Activated CD8-positive, alpha-beta memory T cell treated with anti-CD3 and anti-CD28 coated beads for 24 hours (primary cell): Measurements from ENCODE around the gene ZNF524.
A peak's percentile ranks its signal among the peaks of the same experiment; 100 is the strongest.

ENCODE experiments used
- DNase-seq: peaks from one replicate; pipeline ENCODE4 v3.0.0-alpha.2; 2020

The ZNF524 gene

DNA sequence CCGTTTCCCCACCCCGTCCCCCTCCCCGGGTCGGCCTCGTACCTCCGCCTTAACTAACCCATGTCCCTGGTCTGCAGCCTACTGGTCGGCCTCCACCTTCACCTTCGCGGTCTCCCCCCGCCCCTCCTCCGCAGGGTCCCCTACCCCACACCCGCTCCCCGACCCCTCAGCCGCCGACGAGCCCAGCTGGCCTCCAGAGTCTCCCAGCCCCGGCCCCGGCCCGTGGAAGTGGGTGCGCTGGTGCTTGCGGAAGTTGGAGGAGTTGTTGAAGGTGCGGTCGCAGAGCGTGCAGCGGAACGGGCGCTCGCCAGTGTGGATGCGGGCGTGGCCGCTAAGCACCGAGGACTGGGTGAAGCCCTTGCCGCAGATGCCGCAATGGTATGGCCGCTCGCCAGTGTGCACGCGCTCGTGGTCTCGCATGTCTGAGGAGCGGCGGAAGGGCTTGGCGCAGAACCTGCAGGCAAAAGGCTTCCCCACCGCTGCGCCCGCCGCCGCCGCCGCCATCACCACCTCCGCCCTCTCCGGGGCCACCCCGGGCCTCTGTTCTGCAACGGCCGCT is 21.7 kb downstream of the ZNF524 start:
- no peak for DNase-seq

DNA sequence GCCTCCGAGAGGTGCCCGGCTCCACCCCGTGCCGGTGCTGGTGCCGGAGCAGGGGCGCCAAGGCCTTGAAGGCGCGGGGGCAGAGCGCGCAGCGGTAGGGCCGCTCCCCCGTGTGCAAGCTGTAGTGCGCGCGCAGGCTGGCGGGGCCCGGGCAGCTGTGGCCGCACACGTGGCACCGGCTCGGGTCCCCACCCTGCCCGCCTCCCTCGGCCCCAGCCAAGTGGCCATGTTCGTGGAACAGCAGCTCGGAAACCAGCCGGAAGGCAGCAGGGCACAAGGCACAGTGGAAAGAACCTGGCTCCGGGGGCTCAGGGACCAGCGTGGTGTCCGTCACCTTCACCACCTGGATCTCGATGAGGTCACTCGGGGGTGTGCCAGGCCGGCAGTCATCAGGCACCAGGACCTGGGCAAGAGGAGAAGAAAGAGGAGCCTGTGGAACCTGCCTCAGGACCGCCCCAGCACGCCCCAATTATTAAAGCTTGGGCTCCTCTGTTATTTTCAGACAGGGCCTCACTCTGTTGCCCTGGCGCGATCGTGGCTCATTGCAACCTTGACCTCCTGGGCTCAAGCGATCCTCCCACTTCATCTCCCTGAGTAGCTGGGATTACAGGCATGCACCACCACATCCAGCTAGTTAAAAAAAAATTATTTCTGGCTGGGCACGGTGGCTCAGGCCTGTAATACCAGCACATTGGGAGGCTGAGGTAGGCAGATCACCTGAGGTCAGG is 22.3 kb downstream of the ZNF524 start:
- no peak for DNase-seq

- DNase-seq = no peak
Measured at GRCh38 chr19:55623130-55623529, 23.0 kb downstream of the ZNF524 start.

DNA sequence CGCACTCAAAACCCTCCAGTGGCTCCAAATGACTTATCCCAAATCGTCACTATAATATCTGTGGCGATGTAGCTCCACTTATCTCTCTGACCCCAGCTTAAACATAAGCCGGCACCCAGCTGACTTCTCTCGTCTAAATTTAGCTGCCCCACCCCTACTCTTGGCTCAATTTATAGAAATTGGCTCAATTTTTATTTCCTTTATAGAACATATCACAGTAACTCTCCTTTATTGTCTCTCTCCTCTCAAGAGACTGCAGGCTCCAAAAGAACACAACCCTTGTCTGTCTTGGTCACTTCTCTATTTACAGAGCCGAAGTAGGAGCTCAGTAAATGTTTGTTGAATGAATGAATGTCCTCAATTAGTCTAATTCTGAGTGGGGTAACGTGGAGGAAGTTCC is 23.5 kb downstream of the ZNF524 start:
- DNase-seq = no peak

DNA sequence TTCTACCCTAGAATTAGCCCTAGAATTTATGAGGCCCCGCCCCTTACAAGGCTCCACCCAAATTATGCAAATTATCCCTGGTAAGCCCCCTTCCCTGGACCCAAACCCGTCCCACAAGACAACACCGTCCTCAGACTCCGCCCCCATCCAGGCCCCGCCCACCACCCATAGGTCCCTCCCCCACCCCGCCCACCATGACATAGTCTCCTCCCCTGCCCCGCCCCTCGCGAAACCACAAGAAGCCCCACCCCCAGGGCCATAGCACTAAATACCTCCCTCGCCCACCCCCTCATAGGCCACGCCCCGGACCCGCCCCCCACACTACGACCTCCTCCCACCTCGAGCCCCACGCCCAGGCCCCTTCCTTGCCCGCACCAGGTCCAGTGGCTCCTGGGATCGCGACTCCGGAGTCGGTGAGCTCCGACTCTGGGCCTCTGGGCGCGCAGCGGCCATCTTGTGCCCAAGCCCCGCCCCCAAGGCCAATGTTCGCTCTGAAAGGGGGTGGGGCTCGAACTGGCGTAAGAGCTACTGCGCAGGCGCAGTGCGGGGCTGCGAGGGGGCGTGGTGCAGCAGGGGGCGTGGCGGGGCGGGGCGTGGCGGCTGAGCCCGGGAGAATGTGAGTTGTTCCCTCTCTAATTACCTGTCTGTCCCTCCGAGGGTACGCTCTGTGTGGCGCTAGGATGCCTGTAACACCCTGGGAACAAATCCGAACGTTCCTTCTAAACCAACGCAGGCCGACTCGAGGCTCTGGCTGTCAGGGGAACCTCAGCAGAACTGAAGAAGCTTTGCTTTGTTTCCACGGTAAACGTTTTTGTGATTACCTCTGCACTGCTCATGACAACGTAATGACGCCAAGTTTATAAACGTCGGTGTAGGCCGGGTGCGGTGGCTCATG is 24.3 kb downstream of the ZNF524 start, which contains the start of gene ZNF784:
TSS of gene ZNF784 (minus strand) at position 458 of the 895 bp plus-strand sequence. CDS start at position 453, 5 bp downstream.
- DNase-seq = peak; percentile 96

- no peak for DNase-seq
Measured at GRCh38 chr19:55625004-55625326, 24.9 kb downstream of the ZNF524 start.

DNA sequence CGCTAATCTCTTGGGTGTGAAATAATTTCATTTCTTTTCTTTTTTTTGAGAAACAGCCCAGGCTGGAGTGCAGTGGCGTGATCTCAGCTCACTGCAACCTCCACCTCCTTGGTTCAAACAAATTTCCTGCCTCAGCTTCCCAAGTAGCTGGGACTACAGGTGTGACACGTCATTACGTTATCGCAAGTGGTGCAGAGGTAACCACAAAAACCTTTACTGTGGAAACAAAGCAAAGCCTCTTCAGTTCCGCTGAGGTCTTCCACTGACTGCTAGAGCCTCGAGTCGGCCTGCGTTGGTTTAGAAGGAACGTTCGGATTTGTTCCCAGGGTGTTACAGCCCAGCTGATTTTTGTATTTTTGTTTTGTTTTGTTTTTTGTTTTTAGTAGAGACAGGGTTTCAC is 26.3 kb downstream of the ZNF524 start:
- DNase-seq = no peak

- peak; percentile 90 for DNase-seq
Measured at GRCh38 chr19:55632463-55632834, 32.4 kb downstream of the ZNF524 start.

- no peak for DNase-seq
Measured at GRCh38 chr19:55633861-55634260, 33.8 kb downstream of the ZNF524 start.

DNA sequence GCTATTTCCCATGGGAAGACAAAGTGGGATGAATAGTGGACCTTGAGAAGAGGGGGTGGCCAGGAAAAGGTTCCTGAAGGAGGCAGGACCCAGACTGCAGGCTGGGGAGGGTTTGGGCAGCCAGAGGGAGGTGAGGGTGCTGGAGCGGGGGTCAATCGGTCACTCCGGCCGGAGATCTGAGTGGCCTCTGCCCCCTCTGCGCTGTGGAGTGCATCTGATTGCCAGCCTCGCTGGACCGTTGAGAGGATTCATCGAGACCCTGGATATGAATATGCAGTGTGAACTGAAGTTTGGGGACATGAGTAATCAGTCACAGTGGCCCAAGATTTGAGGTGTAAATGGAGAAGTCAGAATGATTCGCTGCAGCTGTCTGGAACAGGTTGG is 35.2 kb downstream of the ZNF524 start:
- no peak for DNase-seq

DNA sequence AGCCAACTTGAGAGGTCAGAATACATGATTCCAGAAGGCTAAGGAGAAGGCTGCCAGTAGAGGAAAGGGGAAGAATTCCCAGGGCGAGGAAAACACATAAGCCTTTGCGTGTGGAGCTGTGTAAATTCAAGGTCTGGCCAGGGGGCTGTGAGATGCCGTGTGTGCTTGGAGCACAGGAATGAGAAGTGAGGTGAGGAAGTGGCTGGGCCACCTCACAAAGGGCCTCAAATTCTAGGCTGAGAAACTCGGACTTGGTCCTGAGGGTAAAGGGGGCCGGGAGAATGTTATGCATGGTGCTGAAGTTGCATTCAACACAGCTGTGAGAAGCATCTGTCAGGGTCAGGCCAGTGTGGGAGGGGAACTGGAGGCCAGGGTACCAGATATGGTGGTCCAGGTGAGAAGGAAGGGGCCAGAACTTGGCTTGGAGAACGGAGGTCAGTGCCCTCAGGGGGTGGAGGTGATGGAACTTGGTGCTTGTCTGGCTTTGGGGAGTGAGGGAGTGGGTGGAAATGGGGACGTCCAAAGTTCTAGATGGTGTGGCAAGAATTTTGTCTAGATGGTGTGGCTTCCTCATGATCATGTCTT is 35.9 kb downstream of the ZNF524 start:
- no peak for DNase-seq

- DNase-seq = no peak
Measured at GRCh38 chr19:55636723-55637122, 36.6 kb downstream of the ZNF524 start.

DNA sequence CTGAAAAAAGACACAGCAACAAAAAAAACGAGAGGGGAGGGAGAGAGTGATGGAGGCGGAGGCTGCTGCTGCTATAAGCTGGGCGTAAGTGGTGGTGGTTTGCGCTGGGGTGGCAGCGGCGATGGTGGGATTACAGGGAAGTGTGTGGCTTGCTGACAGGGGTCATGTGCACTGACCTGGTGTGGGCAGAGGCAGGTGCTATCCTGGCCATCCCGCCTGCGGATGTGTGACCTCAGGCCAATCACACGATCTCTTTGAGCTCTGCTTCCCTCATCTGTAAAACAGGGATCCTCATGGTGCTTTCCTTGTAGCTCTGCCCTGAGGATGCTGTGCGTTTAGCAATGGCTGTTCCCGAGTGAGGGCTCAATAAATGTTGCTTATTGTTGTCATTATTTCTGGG is 37.4 kb downstream of the ZNF524 start:
- DNase-seq = no peak

DNA sequence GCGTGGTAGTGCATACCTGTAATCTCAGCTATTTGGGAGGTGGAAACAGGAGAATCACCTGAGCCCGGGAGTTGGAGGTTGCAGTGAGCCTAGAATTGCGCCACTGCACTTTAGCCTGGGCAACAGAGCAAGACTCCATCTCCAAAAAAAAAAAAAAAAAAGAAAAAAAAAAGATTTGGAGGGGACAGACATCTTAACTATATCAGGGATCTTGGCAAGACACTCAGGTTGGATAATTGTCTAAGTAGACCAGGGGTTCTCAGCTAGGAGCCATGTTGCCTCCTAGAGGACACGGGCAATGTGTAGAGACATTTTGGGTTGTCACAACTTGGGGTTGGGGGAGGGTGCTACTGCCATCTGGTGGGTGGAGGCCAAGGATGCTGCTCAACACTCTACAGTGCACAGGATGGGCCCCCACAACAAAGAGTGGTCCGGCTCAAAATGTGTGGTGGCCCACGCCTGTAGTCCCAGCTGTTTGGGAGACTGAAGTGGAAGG is 38.8 kb downstream of the ZNF524 start:
- no peak for DNase-seq

GRCh38 chr19:55640043-55640576 is 40.0 kb downstream of the ZNF524 start:
- DNase-seq = peak; percentile 86

DNA sequence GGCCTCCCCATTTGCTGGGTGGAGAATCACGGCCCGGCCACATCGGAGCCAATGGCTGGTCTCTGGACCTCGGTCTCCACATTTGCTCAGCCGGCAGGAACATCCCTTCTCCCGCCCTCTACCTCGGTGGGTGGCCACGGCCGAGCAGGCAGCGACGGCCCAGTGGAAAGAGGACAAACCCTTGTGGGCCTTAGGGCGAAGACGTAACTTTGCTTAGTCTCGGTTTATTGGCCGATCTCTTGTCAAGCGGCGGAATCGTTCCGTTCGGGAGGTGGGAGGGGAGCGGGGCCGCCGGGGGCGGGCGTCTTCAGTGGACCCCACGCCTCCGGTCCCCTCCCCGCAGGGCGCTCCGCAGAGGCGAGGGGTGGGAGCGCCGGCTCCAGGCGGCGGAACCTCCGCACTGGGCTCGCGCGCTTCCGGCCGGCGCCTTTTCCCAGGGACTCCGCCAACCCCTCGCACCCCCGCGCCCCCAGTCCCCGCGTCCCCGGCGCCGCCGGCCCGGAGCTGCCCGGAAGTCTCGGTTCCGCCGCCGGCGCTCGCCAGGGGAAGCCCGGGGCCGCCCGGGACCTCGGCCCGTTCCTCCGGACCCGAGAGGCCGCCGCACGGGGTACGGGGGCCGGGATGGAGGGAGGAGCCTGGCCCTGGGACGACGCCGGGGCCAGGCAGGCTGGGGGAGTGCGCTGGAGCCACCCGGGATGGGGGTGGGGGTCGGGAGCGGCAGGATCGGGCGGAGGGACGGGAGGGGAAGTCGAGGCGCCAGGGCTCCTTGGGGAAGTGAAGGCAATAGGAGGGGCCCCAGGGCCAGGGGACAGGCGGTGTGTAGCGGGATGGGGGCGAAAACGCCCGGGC is 40.7 kb downstream of the ZNF524 start, which contains the start of gene ZNF580:
TSS of gene ZNF580 (plus strand) at position 426 of the 849 bp plus-strand sequence. CDS start 1,507 bp downstream, outside the sequence.
- DNase-seq = peak; percentile 89

GRCh38 chr19:55641426-55642152 is 41.5 kb downstream of the ZNF524 start:
- peak; percentile 84 for DNase-seq

GRCh38 chr19:55642153-55643002 is 42.3 kb downstream of the ZNF524 start:
- DNase-seq = peak; percentile 80

GRCh38 chr19:55643003-55643886 is 43.2 kb downstream of the ZNF524 start, which contains the start of gene ZNF581:
TSS of gene ZNF581 (plus strand) at chr19:55643649. CDS start at chr19:55644572, 923 bp downstream.
- peak; percentile 95 for DNase-seq
